GM20431 (cell line): ENCODE measurements around the gene DCAF8L2.
"Not testable (repeated sequence)": the region's sequence is repeated elsewhere in the genome, so short reads cannot be mapped to it uniquely, and the experiment has no call there.

ENCODE experiments used
- in situ Hi-C: fragments of 300-500 bp; cut with MseI, MboI; formaldehyde crosslinking; loops from one replicate; pipeline ENCODE4 v1.15.0; 2020; ENCODE audit warnings: low sequenced_read_pairs; ENCODE audit not compliant: unreplicated experiment

Gene DCAF8L2

GRCh38 chrX:27674491-27674890 is 84.3 kb downstream of the DCAF8L2 start:
- in situ Hi-C loops: no loop called here

DNA sequence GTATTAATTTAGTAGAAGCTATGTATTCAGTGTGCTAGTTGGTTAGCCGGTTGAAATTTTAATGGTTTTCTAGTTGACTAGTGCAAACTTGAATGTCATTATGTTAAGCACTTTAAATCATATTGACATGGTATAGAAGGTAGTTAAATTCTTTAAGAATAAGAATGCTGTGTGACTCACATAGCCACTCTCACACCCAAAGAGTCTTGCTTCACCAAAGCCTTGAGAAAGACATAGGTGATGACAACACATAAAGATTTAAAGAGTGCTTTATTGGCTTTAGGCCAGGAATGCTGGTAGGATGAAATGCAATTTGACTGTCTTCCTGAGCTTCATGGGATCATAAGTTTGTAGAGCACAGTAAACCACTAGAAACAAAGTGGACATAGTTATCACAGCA is 85.3 kb downstream of the DCAF8L2 start:
- in situ Hi-C loops: no loop called here

DNA sequence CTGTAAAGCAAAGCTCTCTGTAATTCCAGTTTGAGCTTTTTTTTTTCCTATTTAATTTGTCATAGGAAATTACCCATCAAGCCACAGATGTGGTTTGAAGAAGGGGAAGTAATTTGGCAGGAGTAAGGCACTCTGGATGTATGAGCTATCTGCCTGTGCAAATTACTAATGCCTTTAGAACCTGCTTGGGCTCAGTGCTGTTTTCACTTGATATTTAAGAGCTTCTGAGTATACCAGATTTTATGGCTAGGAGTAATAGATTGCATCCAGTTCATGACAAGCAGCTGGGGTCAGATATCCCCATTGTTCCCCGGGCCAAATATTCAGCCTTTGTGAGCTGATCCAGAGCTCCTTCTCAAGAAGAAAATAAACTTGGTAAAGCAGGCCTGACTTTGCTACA is 89.1 kb downstream of the DCAF8L2 start:
- in situ Hi-C loops: no loop called here

GRCh38 chrX:27680726-27681125 is 90.6 kb downstream of the DCAF8L2 start:
- in situ Hi-C loops: no loop called here

GRCh38 chrX:27683566-27684208 is 93.5 kb downstream of the DCAF8L2 start:
- in situ Hi-C loops: not testable (repeated sequence)

- in situ Hi-C loops: no loop called here
Observed at GRCh38 chrX:27694667-27695066, 104.5 kb downstream of the DCAF8L2 start.

GRCh38 chrX:27706526-27706925 is 116.4 kb downstream of the DCAF8L2 start:
- in situ Hi-C loops: no loop called here

DNA sequence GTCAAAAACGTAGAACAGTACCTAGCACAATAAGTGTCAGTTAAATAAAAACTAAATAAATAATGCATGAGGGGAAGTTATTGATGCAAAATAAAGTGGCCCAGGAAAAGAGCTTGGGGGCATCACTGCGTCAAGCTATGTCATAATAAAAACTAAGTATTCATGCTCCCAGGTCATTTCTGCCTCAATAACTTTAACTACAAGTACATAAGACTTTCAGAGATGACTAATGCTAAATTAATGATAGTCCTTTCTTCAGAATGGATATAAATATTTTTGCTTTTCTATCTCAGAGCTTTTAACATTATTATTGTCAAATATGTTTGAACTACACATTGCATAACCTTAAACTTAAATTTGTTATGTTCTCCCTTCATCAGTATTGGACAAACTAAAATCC is 125.5 kb downstream of the DCAF8L2 start:
- in situ Hi-C loops: no loop called here

DNA sequence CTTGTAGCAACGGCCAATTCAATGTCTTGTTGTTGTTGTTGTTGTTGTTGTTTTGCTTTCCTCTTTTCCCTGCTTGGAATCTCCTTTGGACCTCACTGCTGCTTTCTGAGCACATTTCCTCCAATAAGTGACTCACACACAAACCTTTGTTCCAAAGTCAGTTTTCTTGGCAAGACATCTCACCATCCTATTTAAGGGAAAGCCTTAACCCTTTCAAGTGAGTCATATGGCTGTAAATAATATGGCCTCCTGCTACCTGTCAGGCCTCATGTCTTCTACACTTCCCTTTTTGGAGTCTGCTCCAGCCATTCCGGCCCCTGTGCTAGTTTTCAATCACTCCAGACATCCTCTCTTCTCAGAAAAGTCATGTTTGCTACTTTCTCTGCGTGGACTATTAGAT is 138.1 kb downstream of the DCAF8L2 start:
- in situ Hi-C loops: no loop called here

GRCh38 chrX:27731962-27732361 is 141.8 kb downstream of the DCAF8L2 start:
- in situ Hi-C loops: no loop called here

DNA sequence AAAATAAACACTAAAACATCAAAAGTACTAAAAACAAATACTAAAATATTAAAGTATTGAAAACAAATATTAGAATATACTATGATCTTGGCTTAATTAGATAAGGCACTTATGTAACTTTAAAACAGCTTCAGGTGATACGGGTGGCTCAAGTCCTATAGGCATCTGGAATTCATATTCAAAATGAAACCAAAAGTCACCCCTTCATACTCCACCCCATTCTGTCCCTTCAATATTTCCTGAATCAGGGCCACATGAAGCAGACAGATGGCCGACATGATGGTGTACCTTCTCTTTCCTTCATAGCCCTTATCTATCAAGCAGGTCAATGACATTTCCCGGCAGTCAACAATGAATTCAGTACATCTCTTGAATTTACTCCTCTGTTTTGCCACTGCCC is 145.8 kb downstream of the DCAF8L2 start:
- in situ Hi-C loops: no loop called here

DNA sequence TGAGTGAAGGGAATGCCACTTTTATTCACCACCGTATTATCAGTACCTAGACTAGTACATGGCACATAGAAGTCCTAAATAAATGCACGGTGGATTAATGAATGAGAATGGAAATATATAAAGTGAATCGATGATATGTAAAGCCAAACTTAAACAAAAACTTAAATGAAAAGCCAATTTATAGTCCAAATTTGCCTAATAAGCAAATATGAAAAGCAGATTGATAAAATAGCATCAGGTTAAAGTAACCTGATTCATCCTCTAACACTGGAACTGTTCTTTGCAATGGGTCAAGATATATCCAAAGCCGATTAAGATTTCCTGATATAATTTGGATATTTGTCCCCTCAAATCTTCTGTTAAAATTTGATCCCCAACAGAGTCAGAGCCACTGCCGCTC is 150.8 kb downstream of the DCAF8L2 start:
- in situ Hi-C loops: no loop called here

DNA sequence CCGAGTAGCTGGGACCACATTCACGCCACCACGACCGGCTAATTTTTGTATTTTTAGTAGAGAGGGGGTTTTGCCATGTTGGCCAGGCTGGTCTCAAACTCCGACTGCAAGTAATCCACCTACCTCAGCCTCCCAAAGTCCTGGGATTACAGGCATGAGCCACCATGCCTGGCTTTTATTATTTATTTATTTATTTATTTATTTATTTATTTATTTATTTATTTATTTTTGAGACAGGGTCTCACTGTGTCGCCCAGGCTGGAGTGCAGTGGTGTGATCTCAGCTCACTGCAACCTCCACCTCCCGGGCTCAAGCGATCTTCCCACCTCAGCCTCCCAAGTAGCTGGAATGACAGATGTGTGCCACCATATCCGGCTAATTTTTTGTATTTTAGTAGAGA is 153.4 kb downstream of the DCAF8L2 start:
- in situ Hi-C loops: not testable (repeated sequence)

DNA sequence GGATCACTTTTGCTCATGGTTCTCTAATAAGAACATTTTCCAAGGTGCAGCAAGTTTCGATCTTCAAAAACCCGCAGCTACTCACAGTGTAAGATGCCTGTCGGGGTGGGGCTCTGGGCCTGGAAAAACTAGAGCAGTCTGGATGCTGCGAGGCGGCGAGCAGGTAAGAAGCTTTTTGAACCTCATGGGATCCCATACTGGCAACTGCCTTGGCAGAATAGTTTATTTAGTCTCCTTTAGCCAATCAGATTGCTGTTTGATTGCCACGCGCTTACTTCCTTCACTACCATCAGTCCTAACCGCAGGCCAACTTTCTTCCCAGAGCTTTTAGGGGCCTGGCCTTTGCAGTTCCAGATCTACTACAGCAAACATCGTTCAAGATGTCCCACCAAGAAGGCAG is 156.4 kb downstream of the DCAF8L2 start:
- in situ Hi-C loops: no loop called here

DNA sequence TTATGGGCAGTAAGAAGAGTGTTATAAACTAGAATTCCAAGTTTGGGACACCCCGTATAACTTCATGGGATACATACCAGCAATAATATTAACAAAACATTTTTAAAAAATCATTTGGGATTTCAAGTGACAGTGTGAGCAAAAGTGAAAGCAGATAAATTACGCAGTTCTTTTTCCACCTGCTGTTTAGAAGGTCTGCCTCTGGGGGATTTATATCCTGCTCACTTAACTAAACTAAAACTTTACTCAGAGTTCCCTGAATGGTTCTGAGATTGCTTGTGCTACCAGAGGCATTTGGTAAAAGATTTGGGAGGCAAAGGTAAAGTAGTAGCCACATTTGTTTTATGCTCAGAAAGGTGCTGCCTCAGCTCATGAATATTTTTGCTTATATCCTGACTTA is 160.2 kb downstream of the DCAF8L2 start:
- in situ Hi-C loops: not testable (repeated sequence)

DNA sequence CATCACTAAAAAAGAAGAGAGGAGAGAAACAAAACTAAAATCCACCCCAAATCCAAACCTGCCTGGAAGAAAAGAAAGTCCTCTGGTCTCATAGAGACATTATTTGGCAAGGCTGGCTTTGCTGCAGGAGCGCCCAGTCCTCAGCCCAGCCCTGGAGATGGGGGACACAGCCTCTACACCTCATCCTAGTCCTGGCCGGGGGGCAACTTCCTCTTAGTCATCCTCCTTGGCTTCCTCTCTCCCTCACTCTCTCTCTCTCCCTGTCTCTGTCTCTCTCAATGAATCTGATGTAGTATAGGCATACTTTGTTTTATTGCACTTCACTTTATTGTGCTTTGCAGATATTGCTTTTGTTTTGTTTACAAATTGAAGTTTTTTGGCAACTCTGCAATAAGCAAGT is 161.8 kb downstream of the DCAF8L2 start:
- in situ Hi-C loops: no loop called here

DNA sequence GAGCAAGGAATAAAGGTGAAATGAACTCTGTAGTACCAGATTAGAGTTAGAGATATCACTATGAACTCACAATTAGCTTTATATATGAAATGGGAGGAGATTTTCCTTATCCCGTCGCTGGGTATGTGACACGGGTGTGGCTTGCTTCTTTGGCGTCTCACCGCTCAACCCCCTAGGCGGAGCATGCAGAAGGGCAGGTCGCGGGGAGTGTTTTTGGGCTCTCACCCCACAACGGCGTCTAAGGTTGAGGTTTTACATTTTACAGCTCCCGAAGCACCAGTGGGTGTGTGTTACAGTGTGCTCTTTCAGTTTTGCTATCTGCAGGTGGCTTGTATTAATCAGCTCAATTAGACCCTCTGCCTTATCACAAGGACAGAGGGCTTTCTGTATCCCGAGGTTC is 175.6 kb downstream of the DCAF8L2 start:
- in situ Hi-C loops: no loop called here

- in situ Hi-C loops: no loop called here
Observed at GRCh38 chrX:27767387-27767786, 177.2 kb downstream of the DCAF8L2 start.

- in situ Hi-C loops: no loop called here
Observed at GRCh38 chrX:27775984-27776383, 185.8 kb downstream of the DCAF8L2 start.

DNA sequence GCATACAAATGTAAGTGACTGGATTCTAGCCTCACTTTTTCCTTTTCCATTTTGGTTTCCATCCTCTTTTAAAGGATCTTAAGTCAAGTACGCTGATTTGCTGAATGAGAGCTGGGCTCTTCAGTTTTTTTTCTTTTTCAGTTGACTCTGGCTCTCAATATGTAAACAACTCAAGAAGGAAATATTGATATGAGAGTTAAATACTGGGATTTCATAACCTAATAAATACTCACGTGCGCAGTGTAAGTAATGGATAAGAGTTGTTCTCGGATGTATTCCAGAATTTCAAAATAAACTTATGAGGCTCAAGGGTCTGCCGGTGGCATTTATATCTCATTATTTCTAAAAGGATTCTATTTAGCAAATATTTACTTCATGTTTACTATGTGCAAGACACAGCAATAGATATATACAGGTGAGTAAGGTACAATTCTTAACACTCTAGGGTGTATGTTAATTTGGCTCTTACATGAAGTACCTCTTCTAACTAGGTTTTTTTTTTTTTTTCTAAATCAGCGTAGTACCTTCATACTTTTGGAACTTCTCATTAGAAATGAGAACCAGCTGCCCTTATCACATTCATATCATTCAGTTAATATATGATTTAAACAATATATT is 206.6 kb downstream of the DCAF8L2 start:
- in situ Hi-C loops: no loop called here

DNA sequence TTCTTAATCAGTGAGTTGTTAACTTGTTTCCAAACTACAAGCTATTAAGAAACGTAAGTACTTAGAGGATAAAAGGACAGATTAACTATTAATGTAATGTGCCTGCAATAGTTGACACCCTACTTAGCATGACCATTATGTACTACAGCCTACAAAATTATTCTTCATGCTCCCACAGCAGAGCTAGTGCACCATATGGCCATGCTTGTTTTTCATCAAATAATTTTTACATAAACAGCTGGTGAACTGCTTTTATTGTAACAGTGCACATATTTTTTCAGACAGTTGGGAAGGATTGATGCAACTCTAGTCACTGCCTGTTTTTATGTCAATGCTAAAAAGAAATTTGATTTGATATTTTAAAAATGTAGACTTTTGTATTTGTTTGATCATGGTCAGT is 207.4 kb downstream of the DCAF8L2 start:
- in situ Hi-C loops: no loop called here
